Sigmoid colon (tissue), 4 donors: ENCODE results near the gene XYLB.

Experiments used
- EP300 ChIP-seq, 4 donors: sonication (generic); formaldehyde crosslinking; IDR thresholded peaks; one replicate each; pipeline ENCODE4 v1.6.1; 2017; ENCODE audit warnings: antibody characterized with exemption in 4 of 4
- POLR2A ChIP-seq, 2 donors: fragments of 450-650 bp; IDR thresholded peaks; one replicate each; pipeline ENCODE4 v1.6.1; 2016; ENCODE audit warnings: antibody characterized with exemption in 2 of 2, mild to moderate bottlenecking in 2 of 2, moderate library complexity in 2 of 2
- POLR2AphosphoS5 ChIP-seq, 4 donors: sonication (generic); formaldehyde crosslinking; IDR thresholded peaks; one replicate each; pipeline ENCODE4 v1.6.1; 2017; ENCODE audit warnings: antibody characterized with exemption in 4 of 4
- TF ChIP-seq, protein P1 (sequence below), 4 experiments: fragments of 450-650 bp in 3 of 4; fragments of 200-600 bp in 1 of 4; IDR thresholded peaks; one replicate each; pipeline ENCODE4 v1.5.1; 2016 to 2019; ENCODE audit warnings: antibody characterized with exemption in 4 of 4, mild to moderate bottlenecking in 3 of 4, moderate library complexity in 2 of 4

DNA sequence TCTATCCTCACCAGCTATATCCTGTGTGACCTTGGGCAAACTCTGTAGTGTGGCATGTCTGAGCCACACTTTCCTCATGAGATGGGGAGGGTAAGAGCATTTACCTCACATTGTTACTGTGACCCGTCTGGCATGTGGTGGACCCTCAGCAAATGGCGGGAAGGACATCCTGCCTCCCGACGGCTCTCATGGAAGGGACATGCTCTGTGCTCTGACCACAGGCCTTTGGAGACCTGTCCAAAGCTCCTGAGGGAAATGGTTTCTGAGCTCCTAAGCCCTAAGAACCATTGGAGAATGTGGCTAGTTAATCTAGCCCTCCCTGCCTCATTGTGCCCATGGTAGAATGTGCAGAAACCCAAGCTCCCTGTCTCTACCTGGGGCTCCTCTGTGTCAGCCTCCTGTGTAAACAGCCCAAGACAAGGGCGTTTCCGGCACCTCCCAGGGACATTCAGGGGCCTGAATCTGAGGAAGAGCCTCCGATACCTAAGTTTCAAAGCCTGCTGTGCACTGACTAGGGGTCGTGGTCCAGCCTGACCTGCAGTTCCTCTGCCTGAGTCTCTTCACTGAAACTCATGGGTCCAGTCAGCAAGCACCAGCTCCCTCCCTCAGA, 29.0 kb downstream of the XYLB start:
- TF ChIP-seq, protein P1, sequence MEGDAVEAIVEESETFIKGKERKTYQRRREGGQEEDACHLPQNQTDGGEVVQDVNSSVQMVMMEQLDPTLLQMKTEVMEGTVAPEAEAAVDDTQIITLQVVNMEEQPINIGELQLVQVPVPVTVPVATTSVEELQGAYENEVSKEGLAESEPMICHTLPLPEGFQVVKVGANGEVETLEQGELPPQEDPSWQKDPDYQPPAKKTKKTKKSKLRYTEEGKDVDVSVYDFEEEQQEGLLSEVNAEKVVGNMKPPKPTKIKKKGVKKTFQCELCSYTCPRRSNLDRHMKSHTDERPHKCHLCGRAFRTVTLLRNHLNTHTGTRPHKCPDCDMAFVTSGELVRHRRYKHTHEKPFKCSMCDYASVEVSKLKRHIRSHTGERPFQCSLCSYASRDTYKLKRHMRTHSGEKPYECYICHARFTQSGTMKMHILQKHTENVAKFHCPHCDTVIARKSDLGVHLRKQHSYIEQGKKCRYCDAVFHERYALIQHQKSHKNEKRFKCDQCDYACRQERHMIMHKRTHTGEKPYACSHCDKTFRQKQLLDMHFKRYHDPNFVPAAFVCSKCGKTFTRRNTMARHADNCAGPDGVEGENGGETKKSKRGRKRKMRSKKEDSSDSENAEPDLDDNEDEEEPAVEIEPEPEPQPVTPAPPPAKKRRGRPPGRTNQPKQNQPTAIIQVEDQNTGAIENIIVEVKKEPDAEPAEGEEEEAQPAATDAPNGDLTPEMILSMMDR (IDR thresholded peaks at IDR 0.05) = no peak
- TF ChIP-seq POLR2AphosphoS5 (IDR thresholded peaks at IDR 0.05) (no peak), POLR2A (IDR thresholded peaks at IDR 0.05) (no peak), EP300 (IDR thresholded peaks at IDR 0.05) (no peak)
